ENCODE results near the gene NPBWR2. TPM values are rescaled to one million over a fixed set of nuclear protein-coding genes. Genes with fewer than 3 reads are reported as not detected.

Gene NPBWR2
- total RNA-seq, 1 experiment from 2014 or later: not detected

GRCh38 chr20:64105846-64106434 lies 1.4 kb downstream of the NPBWR2 start:
- TF ChIP-seq SIN3A (IDR thresholded peaks at IDR 0.05; ENCODE audit: borderline replicate concordance, insufficient read depth, low read depth, low read length) (no peak), CTCF (IDR thresholded peaks at IDR 0.05) (no peak), POLR2AphosphoS5 (IDR thresholded peaks at IDR 0.05; ENCODE audit: low read depth, low read length) (no peak), TCF7L2 (IDR thresholded peaks at IDR 0.05; ENCODE audit: low read depth, low read length) (no peak), REST (IDR thresholded peaks at IDR 0.05; ENCODE audit: insufficient read depth in 1 of 2, low read depth in 2 of 2, low read length in 1 of 2) (no peak)
- intact Hi-C loops (cut with micrococcal nuclease; ENCODE audit: unreplicated experiment) (no loop called here), in situ Hi-C loops (cut with HindIII; ENCODE audit: low pct_unique_long_range_greater_than_20kb, low sequenced_read_pairs) (no loop called here)
- H3K27me3 ChIP-seq (ENCODE audit: control insufficient read depth, insufficient read depth, low read length): no peaks in the 10 kb centered on the region
- H3K27ac ChIP-seq (ENCODE audit: low read length): no peak overlapping the region
- no peaks in the 10 kb centered on the region for H3K36me3 ChIP-seq (ENCODE audit: control insufficient read depth, insufficient read depth, low read length)
- DNase-seq (ENCODE audit: low read depth, low spot score): no peak
- BruUV-seq (replicated peaks): no TSS peak
- no peaks in the 10 kb centered on the region for H3K4me1 ChIP-seq (ENCODE audit: control insufficient read depth, insufficient read depth, low read length)
- ChIA-PET CTCF (interaction anchor here (0.6 kb wide), 1 partner anchor 22 kb away, joined by 3 read pairs; the partner anchor contains the start of gene LKAAEAR1), POLR2A (no interaction called here)
- no peak overlapping the region for H3K4me3 ChIP-seq (ENCODE audit: low read depth in 2 of 2, low read length in 2 of 2)
- no peak for ATAC-seq
- no peaks in the 10 kb centered on the region for H3K9me3 ChIP-seq (ENCODE audit: control insufficient read depth, insufficient read depth, low read depth, low read length)

- ChIA-PET POLR2A (no interaction called here), CTCF (no interaction called here)
- H3K4me1 ChIP-seq (ENCODE audit: control insufficient read depth, insufficient read depth, low read length): no peaks in the 10 kb centered on the region
- H3K9me3 ChIP-seq (ENCODE audit: control insufficient read depth, insufficient read depth, low read depth, low read length): no peaks in the 10 kb centered on the region
- H3K36me3 ChIP-seq (ENCODE audit: control insufficient read depth, insufficient read depth, low read length): no peaks in the 10 kb centered on the region
- in situ Hi-C loops (cut with HindIII; ENCODE audit: low pct_unique_long_range_greater_than_20kb, low sequenced_read_pairs): no loop called here
- no peak for DNase-seq (ENCODE audit: low read depth, low spot score)
- no TSS peak for BruUV-seq (replicated peaks)
- no peaks in the 10 kb centered on the region for H3K27me3 ChIP-seq (ENCODE audit: control insufficient read depth, insufficient read depth, low read length)
- H3K4me3 ChIP-seq (ENCODE audit: low read depth in 2 of 2, low read length in 2 of 2): no peak overlapping the region
- ATAC-seq: no peak
- TF ChIP-seq POLR2AphosphoS5 (IDR thresholded peaks at IDR 0.05; ENCODE audit: low read depth, low read length) (no peak), SIN3A (IDR thresholded peaks at IDR 0.05; ENCODE audit: borderline replicate concordance, insufficient read depth, low read depth, low read length) (no peak), CTCF (IDR thresholded peaks at IDR 0.05) (no peak), REST (IDR thresholded peaks at IDR 0.05; ENCODE audit: insufficient read depth in 1 of 2, low read depth in 2 of 2, low read length in 1 of 2) (no peak), TCF7L2 (IDR thresholded peaks at IDR 0.05; ENCODE audit: low read depth, low read length) (no peak)
- intact Hi-C loops (cut with micrococcal nuclease; ENCODE audit: unreplicated experiment): no loop called here
- no peak overlapping the region for H3K27ac ChIP-seq (ENCODE audit: low read length)
These were observed 2.5 kb downstream of the NPBWR2 start for GRCh38 chr20:64104667-64105451.
